Measurements from ENCODE around the gene MRPL38.
A peak's percentile ranks its signal among the peaks of the same experiment; 100 is the strongest.

The MRPL38 gene

DNA sequence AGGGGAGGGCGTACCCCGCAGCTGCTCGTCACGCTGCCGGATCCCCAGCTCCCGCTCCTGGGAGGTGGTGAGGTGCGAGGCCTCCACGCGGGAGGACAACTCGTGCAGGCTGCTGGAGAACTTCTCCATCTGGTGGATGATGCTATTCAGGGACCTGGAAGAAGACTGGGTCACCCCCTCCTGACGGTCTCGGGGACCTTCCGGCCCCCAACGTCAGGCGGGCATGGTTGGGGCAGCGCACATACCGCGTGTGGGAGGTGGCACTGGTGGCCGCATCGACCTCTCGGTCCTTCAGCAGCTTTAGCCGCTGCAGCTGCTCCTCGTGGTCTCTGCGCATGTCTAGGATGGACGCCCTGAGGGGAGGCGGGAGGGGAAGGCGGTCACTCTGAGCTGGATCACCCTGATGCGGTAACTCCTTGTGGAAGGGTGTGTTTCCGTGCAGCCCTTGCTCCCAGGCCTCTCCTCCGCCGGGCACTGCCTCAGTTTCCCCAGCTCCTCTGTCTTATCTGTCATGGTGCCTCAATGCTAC, 13.3 kb upstream of the MRPL38 start:
- no peak for DNase-seq

DNA sequence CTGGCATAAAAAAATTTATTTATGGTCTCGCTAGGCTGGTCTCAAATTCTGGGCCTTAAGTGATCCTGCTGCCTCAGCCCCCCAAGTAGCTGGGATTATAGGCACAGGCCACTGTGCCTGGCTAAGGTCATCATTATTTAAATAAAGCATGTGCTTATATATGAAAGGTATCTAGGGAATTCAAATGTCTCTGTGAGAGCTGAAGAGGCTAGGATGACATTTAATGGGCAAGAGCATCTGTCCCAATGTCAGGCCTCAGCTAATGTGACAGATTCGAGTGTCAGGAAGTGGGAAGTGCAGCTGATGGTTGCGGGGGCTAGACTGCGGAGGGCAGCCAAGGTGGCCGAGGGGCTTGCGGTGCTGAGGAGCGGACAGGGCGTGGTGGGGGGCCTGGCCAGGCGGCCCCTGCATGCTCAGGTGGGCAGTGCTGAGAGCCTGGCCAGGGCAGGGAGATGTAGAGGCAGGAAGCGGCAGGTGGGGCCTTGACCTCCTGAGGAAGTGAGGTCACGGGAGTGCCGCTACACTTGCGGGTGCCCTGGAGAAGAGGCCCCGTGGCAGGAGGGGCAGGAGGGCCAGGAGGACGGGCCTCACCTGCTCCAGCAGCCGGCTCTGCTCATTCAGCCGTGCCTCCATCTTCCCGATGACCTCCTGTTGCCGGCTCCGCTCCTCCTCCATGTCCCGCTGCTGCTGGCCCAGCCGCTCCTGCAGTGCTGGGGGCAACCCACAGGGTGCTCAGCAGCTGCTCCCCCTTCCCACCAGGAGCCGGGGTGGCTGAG, 12.6 kb upstream of the MRPL38 start:
- DNase-seq = no peak

DNA sequence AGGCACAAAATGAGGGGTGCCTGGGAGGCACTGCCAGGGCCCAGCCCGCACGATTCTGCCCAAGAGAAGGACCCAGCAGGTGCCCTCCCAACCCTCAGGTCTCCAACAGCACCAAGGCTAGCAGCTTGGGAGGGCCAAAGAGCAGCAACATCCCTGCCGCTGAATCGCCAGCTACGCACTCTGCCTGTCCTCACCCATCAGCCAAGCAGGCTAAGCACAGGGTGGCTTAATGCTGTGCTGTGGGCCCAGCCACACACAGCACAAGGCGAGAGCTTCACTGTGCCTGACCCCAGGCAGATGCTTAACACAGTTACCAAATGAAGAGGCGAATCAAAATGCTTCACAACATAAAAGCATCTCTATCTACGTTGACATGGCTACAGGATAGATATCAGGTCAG, 10.6 kb upstream of the MRPL38 start:
- no peak for DNase-seq

DNA sequence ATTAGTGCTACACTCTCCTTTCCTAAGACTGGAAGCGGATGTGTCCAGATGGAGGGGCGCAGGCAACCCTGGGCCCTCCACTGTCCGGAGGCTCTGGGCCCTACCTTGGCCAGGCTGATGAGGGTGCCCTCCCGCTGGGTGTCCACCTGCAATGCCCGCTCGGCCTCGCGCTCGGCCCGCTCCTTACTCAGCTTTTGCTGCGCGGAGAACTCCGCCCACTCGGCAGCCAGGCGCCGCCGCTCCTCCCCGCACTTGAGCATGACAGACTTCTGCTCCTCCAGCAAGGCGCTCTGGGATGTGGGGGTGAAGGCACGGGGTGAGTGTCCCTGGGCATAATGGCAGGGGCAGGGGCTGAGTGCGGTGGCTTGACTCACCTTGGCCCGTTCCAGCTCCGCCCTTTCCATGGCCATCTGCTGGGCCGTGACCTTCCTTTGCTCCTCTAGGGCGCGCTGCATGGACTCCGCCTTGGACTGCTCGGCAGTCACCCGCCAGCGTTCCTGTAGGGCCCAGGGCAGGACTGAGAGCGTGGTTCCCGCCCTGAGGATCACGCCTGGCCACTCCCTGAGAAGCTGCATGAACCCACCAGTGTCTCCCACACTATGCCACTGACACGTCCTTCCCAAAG, 10.1 kb upstream of the MRPL38 start:
- DNase-seq = no peak

DNA sequence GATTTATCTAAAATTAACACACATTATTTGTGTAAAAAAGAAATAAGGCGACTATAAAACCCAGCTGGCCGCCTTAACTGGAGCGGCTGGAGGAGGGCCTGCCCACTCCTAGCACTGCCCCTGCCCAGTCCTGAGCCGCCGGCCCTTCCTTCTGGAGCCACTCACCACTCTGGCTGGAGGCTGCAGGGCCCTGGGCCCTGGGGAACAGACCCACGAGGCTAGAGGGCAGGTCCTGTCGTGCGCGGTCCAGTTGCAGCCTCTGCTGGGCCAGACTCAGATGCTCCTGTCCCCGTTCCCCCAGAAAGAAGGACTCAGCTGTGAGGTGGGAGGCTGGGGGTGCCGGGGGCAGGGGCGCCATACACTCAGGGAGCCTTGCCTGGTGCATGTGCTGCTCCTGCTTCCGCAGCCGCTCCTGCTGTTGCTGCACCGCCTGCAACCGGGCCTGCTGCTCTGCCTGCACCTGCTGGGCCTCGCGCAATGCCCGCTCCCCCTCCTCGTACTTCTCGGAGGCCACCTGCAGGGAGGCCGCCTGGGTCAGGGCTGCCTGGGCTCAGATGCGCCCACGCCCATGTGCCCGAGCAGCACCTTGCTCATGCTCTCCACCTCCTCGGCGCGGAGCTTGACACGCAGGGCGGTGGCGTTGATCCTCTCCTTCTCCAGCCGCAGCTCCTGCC, 9.0 kb upstream of the MRPL38 start:
- DNase-seq = no peak

DNA sequence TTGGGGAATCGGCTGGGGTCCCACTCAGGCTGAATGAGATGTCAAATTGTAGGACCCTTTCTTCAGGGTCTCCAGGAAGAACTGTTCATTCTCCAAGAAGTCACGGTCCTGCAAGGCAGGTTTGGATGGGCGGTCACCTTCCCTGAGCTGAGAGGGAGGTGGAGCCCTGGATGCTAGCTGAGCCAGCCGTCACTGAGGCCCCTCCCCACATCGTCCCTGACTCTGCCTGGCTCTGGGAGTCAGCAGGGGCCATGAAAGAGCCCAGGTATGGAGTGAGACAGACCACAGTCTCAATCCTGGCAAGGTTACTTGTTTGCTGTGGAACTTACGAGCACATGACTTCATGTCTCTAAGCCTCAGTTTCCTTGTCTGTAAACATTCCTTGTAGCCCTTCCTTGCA, 6.0 kb upstream of the MRPL38 start:
- no peak for DNase-seq

DNA sequence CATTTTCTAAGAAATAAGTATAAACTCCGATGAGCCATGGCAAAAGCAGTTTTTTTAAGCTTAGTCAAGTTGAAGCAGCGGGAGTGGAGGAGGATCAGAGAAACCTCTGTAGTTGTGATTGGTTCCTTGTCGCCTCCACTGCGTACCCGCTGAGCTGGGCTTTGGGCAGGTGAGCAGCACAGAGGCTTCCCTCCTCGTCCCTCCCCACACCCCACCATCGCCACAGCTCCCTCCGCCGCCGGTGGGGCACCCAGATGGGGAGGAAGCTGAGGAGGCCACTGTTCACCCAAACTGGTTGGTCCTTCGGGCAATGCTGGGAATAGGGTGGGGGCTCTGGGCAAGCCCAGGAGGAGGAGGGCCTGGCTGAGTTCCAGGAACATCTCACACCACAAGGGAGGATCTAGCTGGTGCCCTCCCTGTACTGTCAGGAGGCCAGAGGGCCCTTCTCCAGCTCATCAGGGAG, 5.2 kb upstream of the MRPL38 start:
- no peak for DNase-seq

DNA sequence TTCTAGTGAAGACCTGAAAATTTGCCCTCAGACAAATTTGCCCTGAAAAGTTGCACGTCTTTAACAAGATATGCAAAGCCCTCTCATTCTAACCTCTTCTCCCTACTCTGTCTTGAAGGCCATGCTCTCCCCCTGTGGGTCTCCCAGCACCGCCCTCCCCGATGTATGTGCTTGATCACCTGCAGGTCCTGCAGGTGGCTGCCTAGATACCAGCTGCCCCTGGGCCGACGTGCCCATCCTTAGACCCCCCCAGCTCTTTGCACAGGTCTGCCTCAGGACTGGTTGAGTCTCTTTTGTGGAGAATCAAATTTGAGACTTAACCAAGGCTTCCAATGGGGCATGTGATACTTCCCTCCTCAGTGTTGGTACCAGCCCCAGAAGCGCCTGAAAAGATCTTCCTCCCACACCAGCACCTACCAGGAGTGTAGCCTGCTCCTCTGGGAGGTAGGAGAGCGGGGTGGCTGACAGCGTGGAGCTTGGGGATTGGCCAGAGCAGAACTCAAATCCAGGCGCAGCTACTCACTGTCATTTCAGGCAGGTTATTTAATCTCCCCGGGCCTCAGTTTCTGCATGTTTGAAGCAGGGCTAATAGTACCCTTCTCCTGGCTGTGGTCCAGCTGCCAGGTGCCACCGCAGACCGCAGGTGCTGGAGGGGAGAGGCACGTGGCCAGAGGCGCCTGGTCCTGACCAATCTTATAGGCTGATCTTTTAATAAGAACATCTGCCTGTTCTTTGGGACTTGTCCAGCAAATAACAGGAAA, 4.5 kb upstream of the MRPL38 start:
- DNase-seq = no peak

DNA sequence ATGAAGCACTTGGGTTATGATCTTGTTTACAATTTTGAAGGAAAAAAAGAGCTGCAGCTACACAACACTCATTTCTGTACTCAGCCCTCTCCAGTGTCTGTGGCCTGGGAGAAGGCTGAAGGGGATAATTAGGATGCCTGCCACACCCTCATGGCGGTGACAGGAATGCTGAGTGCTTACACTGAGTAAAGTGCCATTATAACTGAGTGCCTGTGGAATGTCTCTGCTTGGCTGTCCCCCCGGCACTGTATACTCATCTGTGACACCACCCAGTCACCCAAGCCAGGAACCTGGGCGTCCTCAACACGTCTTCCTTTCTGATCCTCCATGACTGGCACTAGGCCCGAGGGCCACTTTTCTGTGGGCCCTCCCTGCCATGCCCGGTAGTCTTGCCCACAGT, 3.5 kb upstream of the MRPL38 start:
- DNase-seq = no peak

DNA sequence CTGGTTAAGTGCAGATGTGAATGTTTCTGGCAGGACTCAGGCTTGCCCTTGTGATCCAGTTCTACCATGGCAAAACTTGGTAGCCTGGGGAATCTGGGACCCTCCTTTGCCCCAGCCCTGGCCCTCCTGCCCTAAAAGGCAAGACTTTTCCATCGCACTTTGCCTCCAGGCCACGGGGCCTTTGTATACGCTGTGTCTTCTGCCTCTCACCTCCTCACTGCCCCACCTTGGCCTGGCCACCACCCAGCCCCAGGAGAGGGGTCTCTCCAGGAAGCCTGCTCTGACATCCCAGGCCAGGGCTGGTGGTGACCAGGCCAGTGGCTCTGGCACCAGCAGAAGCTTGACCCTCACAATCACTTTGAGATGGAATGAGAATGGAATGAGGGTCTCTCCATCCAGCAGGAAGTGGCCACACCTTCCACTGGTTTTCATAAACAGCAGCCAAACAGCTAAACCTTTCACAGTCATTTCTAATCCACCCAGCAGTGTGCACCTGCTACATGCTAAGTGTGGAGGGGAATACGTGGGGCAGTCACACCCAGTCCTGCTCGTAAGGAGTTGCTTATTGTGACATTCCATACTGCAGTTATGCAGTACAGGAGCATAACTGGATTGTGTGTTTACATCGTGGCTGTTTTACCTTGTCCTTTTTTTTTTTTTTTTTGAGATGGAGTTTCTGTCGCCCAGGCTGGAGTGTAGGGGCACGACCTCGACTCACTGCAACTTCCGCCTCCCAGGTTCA, 1.6 kb upstream of the MRPL38 start:
- DNase-seq = no peak

DNA sequence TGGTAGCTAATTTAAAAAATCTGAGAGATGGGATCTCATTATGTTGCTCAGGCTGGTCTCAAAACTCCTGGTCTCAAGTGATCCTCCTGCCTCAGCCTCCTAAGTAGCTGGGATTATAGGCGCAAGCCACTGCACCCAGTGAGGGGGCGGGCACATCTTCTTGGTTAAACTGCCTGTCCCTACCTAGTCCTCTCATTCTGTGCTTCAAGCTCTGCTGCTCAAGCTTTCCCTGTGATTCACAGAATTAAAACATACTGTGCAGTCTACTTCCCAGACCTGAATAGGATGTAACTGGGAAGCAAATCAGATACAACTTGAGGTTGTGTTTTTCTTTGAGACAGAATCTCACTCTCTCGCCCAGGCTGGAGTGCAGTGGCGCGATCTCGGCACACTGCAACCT, 2.3 kb downstream of the MRPL38 start:
- DNase-seq = no peak

DNA sequence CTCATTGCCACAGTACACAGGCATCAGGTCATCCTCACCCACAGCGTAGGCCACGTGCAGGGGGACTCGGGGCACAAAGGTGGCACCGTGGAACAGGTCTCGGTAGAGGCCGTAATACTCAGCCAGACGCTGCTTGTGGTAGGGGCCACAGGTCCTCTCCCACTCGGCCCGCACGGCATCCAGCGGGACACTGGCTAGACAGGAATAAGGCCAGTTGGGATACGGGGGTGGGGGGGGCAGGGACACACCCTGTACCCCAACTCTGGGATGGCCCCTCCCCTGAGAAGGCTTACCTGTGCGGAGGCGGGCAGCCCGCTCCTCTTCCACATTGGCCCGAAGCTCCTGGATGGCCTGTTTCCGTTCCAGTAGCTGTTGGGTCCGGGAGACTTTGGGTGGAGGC, 3.0 kb downstream of the MRPL38 start:
- no peak for DNase-seq

DNA sequence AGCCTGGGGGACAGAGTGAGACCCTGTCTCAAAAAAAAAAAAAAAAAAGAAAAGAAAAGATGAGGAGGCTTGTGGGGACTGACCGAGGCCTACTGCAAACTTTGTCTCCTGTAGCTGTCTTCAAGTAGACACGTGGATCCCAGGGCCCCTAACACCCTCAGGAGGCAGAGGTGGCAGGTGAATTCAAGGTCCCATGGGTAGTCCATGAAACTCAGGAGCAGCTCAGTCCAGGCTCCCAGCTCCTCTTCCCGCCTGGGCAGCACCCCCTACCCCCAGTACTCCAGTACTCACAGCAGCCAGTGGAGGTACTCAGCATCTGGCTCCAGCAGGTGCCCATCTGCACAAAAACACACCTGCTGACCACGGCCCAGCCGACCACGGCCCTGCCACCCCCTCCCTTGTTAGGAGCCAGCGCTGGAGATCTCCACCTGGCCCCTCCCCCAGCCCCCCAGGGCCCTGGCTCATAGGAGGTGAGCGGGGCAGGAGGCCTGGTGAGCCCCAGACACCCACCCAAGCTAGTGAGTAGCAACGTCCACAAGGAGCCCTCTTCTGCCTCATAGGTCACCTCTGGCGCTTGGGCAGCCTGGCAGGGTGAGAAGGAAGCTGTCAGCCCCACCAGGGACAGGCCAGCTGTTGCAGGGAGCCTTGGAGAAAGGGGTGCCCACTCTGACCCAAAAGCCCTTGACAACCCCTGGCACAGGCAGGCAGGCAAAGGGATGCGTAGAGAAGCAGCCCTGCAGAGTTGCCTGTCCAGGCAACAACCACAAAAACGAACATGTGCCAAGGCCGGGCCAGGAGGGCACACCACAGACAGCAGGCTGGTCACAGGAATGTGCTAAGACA, 3.8 kb downstream of the MRPL38 start:
- DNase-seq = no peak

DNA sequence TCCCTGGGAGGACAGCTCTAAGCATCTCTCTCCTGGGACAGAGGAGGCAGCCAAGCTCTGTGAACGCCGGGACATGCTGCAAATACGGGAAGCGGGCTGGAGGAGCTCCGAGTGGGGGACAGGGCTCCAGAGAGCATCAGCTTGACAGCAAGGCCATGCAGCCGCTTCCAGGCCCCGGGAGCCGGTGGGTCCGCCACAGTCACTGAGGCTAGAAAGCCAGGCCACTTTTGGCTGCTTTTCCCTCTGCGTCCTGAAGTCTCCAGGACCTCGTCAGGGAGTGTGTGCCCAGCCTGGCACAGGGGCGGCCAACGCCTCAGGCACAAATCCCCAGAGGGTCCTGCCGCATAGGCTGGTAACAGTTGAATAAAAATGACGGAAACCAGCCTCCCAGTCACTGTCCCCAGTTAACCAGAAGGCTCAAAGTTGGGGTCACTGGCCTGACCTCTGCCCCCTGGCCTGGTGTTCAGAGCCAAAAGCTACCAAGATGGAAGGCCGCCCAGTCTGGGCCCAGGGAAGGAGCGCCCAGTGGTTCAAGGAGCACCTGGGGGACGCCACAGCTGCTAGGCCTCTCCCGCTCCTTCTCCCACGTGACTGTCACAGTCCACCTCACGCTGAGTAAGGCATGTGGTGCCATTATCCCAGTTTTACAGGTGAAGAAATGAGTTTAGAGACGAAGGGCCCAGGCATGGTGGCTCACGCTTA, 4.8 kb downstream of the MRPL38 start:
- no peak for DNase-seq

DNA sequence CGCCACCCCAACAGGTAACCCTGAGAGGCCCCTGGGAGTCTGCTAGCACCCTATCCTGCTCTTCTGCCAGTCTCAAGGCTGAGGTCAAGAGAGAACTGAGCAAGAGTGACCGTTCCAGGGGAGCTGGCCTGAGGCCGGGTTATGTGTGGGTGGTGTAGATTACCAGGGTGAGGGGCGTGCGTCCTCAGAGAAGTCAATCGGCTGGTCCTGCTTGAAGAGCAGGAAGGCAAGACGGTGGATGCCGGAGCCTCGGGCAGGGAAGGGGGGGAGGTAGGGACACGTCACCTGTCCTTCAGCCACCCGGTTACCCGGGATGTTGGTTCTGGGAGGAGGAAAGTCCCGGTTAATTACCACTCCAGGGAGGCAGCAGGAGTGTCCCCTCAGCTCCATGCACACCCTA, 5.3 kb downstream of the MRPL38 start:
- no peak for DNase-seq

DNA sequence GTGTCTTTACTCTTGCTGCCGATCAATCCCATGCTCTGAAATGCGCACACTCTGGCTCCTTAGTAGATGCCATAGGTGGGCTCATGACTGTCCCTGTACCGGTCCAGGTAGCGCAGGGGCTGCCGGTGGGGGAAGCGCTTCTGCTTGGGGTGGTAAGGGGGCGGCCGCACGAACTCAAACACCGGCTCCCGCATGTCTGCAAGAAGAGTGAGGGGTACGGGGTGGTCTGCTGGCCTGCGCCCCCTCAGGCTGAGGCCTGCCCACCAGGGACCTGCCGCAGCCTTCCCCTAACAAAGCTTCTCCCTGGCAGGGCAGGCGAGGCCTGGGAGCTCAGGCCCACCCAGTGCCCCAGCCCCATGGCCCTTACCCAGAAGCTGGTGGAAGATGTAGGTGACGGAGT, 5.9 kb downstream of the MRPL38 start:
- DNase-seq = no peak

DNA sequence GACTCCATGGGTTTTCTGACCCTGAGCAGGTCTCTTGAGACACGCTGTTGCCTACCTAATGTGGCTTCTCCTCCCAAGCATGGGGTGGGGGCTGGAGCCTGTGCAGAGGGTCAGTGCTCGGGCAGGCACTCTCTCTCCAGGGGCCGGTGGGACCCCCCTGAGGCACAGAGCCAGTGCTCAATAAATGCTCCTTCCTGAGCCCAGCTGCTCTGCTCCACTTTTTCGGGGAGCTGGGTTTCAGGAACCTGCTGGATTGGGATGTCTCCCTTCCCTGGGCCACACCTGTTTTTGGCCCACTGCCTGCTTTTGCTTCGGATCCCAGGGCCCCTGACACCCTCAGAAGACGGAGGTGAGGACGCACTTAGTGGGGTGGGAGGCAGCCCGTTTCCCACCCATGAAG, 6.6 kb downstream of the MRPL38 start:
- DNase-seq = no peak

DNA sequence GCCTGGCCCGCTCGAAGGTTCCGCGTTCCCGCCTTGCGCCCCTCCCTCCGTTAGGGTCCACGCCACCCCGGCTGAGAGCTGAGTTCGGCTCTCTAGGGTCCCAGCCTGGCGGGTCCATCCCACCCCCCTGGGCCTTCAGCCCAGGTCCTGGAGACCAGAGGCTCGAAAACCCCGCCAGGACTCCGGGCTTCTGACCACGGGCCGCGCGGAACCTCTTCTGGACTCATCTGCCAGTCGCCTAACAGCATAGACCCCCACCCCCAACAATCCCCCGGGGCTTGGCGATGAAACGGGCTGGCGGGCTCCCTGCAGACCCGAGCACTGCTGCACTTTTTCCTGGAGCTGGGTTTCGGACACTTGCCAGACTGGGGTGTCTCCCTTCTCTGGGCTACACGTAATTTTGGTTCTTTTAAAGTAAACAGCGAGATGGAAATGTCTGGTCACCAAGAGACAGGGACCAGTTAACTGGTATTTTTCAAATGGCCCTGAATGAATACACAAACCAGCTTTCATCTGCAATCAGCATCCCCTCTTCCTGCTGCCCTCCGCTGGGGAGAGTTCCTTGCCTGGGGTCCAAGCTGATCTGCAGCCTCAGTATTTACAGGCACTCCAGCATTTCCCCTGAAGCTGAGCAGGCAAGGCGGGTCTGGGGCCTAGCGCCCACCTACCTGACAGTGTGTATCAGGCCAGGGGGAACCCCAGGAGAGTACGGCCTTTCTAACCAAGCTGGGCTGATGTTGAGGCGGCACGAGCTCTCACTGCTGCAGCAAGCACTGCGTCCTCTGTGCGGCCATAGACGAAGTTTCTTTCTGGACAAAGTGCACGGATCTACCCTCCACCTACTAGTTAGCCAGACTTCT, 7.3 kb downstream of the MRPL38 start:
- no peak for DNase-seq

DNA sequence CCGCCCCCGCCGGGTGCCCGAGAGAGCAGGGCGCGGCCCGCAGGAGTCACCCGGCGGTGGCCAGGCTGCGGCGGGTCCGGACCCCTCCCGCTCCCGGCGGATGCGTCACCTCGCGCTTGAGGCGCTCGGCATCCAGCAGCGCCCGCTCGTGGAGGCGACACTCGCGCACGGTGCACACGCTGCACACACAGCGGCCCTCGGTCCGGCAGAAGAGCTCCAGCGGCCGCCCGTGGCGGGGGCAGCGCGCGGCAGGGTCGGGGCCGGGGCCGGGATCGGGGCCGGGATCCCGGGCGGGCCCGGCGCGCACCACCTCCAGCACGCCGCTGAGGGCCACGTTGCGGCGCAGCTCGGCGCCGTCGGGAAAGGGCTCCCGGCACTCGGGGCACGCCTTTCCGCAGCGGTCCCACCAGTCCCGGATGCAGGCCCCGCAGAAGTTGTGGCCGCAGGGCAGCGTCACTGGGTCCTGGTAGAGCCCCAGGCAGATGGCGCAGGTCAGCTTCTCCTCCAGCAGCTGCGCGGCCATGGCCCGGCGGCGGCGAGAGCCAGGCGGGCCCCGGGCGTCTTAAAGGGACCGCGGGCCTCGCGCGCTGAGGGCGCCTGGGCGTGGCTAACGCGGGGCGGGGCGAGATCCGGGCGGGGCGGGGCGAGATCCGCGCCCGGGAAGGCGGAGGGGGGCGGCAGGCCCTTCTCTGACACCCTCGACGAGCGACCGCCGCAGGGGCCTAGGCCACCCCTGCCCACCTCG, 8.1 kb downstream of the MRPL38 start, which contains the start of gene TRIM65:
Gene TRIM65, minus strand, starts transcription at position 537 of the 745 bp plus-strand sequence. Its CDS starts 14 bp downstream, at position 523.
- DNase-seq = peak; percentile 53 to 70 (median 57)

Measured in activated naive CD4-positive, alpha-beta T cell (primary cell).